HT-29 (cell line): ENCODE measurements around the gene OR52E8. TPM values are rescaled to one million over a fixed set of nuclear protein-coding genes. Genes with fewer than 3 reads are reported as not detected.

Experiments
- DNase-seq: peaks from one replicate; pipeline ENCODE4 v3.0.0-alpha.2; 2015; ENCODE audit warnings: low spot score
- total RNA-seq: library from RNA; depleted of rRNA; stranded (reverse); fragments of >200 nt; shearing (Covaris generic); gene quantifications from 2 replicates; pipeline ENCODE4 v1.2.3, GENCODE V29; 2014; rRNA removed

Gene OR52E8
- total RNA-seq, 1 experiment from 2014 or later = not detected

DNA sequence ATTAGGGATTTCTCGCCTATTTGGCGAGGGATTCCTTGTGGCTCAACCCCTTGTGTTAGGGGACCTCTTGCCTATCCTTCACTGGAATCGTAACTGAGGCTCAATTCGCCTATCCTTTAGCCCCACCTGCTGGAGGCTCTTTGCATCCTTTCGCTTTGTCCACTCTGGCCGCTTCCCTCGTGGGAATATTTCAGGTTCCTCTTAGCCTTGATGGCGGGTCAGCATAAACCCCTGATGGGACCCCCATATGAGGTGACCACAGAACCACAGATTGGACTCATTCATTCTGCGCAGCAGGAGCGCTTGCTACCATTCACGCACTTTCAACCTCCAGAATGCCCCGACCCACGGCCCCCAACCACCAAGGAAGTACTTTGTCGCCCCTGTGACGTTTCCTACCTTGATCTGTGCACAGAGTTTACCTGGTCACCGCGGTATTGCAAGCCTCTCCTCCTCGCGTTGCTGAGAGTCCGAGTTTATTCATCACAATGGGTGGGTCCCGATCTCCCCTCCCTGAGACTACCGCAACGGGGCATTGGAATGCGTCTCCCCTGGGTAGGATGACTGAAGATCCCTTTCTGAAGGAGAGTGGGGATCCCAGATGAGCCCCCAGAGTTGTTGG, 48.9 kb downstream of the OR52E8 start, which contains the start of gene OR52N2:
TSS of gene OR52N2 (plus strand) at position 425 of the 622 bp plus-strand sequence. CDS start 11,412 bp downstream, outside the sequence.
- peak; percentile 89 for DNase-seq

DNA sequence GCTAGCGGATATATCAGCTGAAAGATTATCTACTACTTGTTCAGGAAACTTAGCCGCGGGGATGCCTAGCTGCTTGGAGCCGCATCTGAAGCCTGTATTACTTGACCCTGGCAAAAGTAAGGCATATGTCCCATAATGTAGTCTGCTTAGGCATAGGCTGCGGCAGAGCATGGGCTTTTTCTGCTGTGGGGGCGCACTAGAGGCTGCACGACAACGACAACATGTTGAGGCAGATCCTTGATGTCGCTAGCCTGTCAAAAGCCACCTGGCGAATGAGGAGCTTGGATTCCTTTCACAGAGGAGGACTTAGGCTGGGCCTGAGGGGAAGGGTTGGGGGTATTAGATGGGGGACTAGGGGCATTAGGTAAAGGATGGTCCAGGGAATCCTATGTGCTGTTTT, 49.9 kb downstream of the OR52E8 start:
- no peak for DNase-seq

Other genes starting within 250 kb of the OR52E8 start
- 2.8 and 4.7 TPM in 2 replicates for gene TRIM34, start 232.7 kb downstream of the OR52E8 start, total RNA-seq
- gene TRIM5, start 172.6 kb downstream of the OR52E8 start, total RNA-seq = 11.0 and 16.6 TPM in 2 replicates
- 0.33 TPM in 1 of 2 replicates, not detected in the other for gene TRIM22, start 167.9 kb downstream of the OR52E8 start, total RNA-seq
- gene OR56B1, start 121.2 kb downstream of the OR52E8 start, total RNA-seq = not detected in 2 replicates
- not detected in 2 replicates for gene OR52N4, start 103.4 kb downstream of the OR52E8 start, total RNA-seq
- not detected in 2 replicates for gene OR52N5, start 74.3 kb downstream of the OR52E8 start, total RNA-seq
- not detected in 2 replicates for gene OR52N1, start 66.4 kb downstream of the OR52E8 start, total RNA-seq
- gene OR52N2, start 48.8 kb downstream of the OR52E8 start, total RNA-seq = not detected in 2 replicates
- gene OR52E6, start 15.8 kb downstream of the OR52E8 start, total RNA-seq = not detected in 2 replicates
- gene OR52E4, start 22.9 kb upstream of the OR52E8 start, total RNA-seq = not detected in 2 replicates
- gene OR52E5, start 35.5 kb upstream of the OR52E8 start, total RNA-seq = not detected in 2 replicates
- gene OR56A3, start 84.6 kb upstream of the OR52E8 start, total RNA-seq = not detected in 2 replicates
- not detected in 2 replicates for gene OR56A5, start 110.8 kb upstream of the OR52E8 start, total RNA-seq
- gene OR52L1, start 129.3 kb upstream of the OR52E8 start, total RNA-seq = not detected in 2 replicates
- gene OR56A4, start 149.3 kb upstream of the OR52E8 start, total RNA-seq = not detected in 2 replicates
- gene OR56A1, start 173.1 kb upstream of the OR52E8 start, total RNA-seq = not detected in 2 replicates
- not detected in 2 replicates for gene OR56B4, start 250.0 kb upstream of the OR52E8 start, total RNA-seq